ENCODE data around the gene CACNA1S. TPM values are rescaled to one million over a fixed set of nuclear protein-coding genes. Genes with fewer than 3 reads are reported as not detected.

CACNA1S gene
- total and polyA plus RNA-seq, 2 of the 4 experiments (the other 2 are of a cell fraction): not detected

DNA sequence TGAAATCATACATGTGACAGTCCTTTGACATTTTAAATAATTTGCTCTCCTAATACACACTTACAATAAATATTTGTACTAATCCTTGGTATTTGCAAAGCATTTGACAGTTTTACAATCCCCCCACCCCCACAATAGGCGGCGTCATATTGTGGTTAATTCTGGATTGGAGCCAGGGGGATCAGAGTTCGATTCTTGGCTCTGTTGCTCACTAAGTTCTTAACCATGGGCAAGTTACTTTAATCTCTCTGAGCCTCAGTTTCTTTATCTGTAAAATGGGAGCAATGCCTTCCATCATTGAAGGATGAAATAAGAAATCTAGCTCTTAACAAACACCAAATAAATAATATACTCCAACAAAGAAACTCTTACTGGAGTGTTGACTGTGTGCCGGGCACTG is 23.8 kb downstream of the CACNA1S start:
- Histone ChIP-seq H4K91ac (ENCODE audit: insufficient read depth, low read depth, low read length) (no peak overlapping the region), H3K14ac (replicated peaks; ENCODE audit: low read depth, low read length) (no peak overlapping the region), H3K27me3 (ENCODE audit: control insufficient read depth, insufficient read depth, low read length) (peaks cover 70% of the 10 kb centered on the region), H3K23ac (ENCODE audit: low read depth, low read length) (no peak overlapping the region), H3K4ac (ENCODE audit: low read depth, low read length) (no peak overlapping the region), H3K9me3 (ENCODE audit: control insufficient read depth, insufficient read depth, low read length) (no peaks in the 10 kb centered on the region), H3K9me1 (ENCODE audit: insufficient read depth, low read length) (no peaks in the 10 kb centered on the region), H3K4me2 (ENCODE audit: low read depth, low read length) (no peak overlapping the region), H2BK15ac (ENCODE audit: low read depth, low read length) (no peak overlapping the region), H2BK120ac (ENCODE audit: low read depth, low read length) (no peak overlapping the region), H2AK5ac (ENCODE audit: low read depth, low read length) (no peak overlapping the region), H4K5ac (ENCODE audit: low read depth, low read length) (no peak overlapping the region), H3K4me3 (ENCODE audit: insufficient read depth, low read depth, low read length) (no peak overlapping the region), H2AK9ac (replicated peaks; ENCODE audit: low read depth, low read length, poor library complexity) (no peak overlapping the region), H3K56ac (ENCODE audit: extremely low read depth, insufficient read depth, low read length) (no peak overlapping the region), H4K8ac (ENCODE audit: low read depth in 2 of 2, low read length in 2 of 2) (no peak overlapping the region), H2BK5ac (ENCODE audit: low read depth, low read length, poor library complexity, severe bottlenecking) (no peak overlapping the region), H2AFZ (replicated peaks; ENCODE audit: low read length, poor library complexity) (no peak overlapping the region), H2BK20ac (ENCODE audit: low read depth, low read length) (no peak overlapping the region), H3K79me1 (ENCODE audit: low read depth in 1 of 2, low read length in 2 of 2) (no peaks in the 10 kb centered on the region), H3K9ac (ENCODE audit: low read depth, low read length) (no peak overlapping the region), H3K36me3 (ENCODE audit: control insufficient read depth, insufficient read depth, low read length) (no peaks in the 10 kb centered on the region), H3K27ac (ENCODE audit: insufficient read depth, low read length) (no peak overlapping the region), H3K18ac (ENCODE audit: low read depth, low read length) (no peak overlapping the region), H3K4me1 (ENCODE audit: control insufficient read depth, insufficient read depth, low read length) (no peaks in the 10 kb centered on the region), H4K20me1 (ENCODE audit: insufficient read depth, low read length) (no peaks in the 10 kb centered on the region)
- no CpG with 5 or more reads among the region's 4 CpGs for WGBS, 2 experiments (ENCODE audit: extremely low coverage in 2 of 2, insufficient read length in 1 of 2)
- TF ChIP-seq RAD21 (IDR thresholded peaks at IDR 0.05; ENCODE audit: low read length): no peak
- TF ChIP-seq RFX5 (IDR thresholded peaks at IDR 0.05; ENCODE audit: low read depth, low read length): no peak
- no peak for TF ChIP-seq RCOR1 (IDR thresholded peaks at IDR 0.05; ENCODE audit: insufficient replicate concordance, low read length)
- no peak for TF ChIP-seq NFE2L2 (IDR thresholded peaks at IDR 0.05; ENCODE audit: low read depth, low read length)
- no peak for TF ChIP-seq CHD1 (IDR thresholded peaks at IDR 0.05; ENCODE audit: low read depth, low read length)
- TF ChIP-seq SMC3 (IDR thresholded peaks at IDR 0.05; ENCODE audit: low read depth, low read length): no peak
- TF ChIP-seq MXI1 (IDR thresholded peaks at IDR 0.05; ENCODE audit: borderline replicate concordance, low read depth, low read length): no peak
- TF ChIP-seq CEBPB (IDR thresholded peaks at IDR 0.05; ENCODE audit: low read depth, low read length): no peak
- TF ChIP-seq POLR2A (IDR thresholded peaks at IDR 0.05; ENCODE audit: low read depth, low read length): no peak
- TF ChIP-seq, protein P1, sequence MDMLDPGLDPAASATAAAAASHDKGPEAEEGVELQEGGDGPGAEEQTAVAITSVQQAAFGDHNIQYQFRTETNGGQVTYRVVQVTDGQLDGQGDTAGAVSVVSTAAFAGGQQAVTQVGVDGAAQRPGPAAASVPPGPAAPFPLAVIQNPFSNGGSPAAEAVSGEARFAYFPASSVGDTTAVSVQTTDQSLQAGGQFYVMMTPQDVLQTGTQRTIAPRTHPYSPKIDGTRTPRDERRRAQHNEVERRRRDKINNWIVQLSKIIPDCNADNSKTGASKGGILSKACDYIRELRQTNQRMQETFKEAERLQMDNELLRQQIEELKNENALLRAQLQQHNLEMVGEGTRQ (IDR thresholded peaks at IDR 0.05; ENCODE audit: low read depth, low read length): no peak
- TF ChIP-seq BHLHE40 (IDR thresholded peaks at IDR 0.05; ENCODE audit: low read depth, low read length): no peak
- no peak for TF ChIP-seq MAFK (IDR thresholded peaks at IDR 0.05; ENCODE audit: low read depth, low read length)
- TF ChIP-seq, protein P2, sequence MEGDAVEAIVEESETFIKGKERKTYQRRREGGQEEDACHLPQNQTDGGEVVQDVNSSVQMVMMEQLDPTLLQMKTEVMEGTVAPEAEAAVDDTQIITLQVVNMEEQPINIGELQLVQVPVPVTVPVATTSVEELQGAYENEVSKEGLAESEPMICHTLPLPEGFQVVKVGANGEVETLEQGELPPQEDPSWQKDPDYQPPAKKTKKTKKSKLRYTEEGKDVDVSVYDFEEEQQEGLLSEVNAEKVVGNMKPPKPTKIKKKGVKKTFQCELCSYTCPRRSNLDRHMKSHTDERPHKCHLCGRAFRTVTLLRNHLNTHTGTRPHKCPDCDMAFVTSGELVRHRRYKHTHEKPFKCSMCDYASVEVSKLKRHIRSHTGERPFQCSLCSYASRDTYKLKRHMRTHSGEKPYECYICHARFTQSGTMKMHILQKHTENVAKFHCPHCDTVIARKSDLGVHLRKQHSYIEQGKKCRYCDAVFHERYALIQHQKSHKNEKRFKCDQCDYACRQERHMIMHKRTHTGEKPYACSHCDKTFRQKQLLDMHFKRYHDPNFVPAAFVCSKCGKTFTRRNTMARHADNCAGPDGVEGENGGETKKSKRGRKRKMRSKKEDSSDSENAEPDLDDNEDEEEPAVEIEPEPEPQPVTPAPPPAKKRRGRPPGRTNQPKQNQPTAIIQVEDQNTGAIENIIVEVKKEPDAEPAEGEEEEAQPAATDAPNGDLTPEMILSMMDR (conservative IDR thresholded peaks at IDR 0.05; ENCODE audit: low read depth, low read length): no peak
- TF ChIP-seq FOS (IDR thresholded peaks at IDR 0.05; ENCODE audit: low read depth, low read length): no peak
- TF ChIP-seq MAZ (IDR thresholded peaks at IDR 0.05; ENCODE audit: borderline replicate concordance, low read depth, low read length): no peak
- TF ChIP-seq, protein P3, sequence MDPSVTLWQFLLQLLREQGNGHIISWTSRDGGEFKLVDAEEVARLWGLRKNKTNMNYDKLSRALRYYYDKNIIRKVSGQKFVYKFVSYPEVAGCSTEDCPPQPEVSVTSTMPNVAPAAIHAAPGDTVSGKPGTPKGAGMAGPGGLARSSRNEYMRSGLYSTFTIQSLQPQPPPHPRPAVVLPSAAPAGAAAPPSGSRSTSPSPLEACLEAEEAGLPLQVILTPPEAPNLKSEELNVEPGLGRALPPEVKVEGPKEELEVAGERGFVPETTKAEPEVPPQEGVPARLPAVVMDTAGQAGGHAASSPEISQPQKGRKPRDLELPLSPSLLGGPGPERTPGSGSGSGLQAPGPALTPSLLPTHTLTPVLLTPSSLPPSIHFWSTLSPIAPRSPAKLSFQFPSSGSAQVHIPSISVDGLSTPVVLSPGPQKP (IDR thresholded peaks at IDR 0.05; ENCODE audit: borderline replicate concordance, low read depth, low read length): no peak
- in situ Hi-C loops (cut with MboI; ENCODE audit: low sequenced_read_pairs): loop anchor here (10.0 kb wide), 1 partner anchor 136 kb away; no protein-coding TSS in a partner anchor
- CTCF ChIA-PET: no interaction called here
- intact Hi-C loops (cut with micrococcal nuclease): loop anchor here (10.0 kb wide), 1 partner anchor 96 kb away; no protein-coding TSS in a partner anchor
- no TSS peak for BruUV-seq (replicated peaks)
- dilution Hi-C loops (cut with HindIII; ENCODE audit: low sequenced_read_pairs, unreplicated experiment): no loop called here
- ATAC-seq (ENCODE audit: low read depth) (no peak), DNase-seq (no peak)
- POLR2A ChIA-PET (ENCODE audit: unreplicated experiment): no interaction called here

Data from IMR-90 (cell line).